ENCODE data around the gene GPC4.
"Not testable (repeated sequence)": the region's sequence is repeated elsewhere in the genome, so short reads cannot be mapped to it uniquely, and the experiment has no call there.

Gene GPC4

DNA sequence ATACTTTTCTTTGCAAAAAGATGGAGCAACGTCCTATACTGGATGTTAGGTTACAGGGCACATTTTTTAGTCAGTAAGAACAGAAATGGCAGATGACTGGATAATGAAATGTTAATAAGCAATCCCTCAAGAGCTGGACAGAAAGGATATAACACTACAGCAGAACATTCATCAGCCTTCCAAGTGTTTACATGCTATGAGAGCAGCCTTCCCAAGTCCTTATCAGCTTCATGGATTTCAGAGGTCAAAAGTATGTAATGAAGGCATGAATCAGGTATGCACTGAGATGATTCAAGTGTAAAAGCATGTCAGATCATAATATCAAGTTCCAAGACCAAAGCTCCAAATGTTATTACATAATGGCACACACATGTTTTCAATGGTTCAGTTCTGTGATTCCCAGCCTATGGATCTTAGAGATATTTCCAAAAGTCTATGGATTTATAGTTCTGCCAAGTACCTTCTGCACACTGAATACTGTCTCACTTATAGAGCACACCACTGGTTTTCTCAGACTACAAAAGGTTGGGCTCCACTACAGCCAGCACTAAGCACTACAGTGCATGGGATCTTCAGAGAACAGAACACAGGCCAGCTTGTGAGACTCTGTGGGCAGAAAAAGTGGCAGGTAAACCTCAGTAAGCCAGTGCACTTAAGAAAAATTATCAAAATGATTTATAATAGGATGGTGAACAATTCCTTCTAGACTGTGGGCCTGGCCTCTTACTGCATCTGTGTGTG, 49.2 kb downstream of the GPC4 start:
- no peak for DNase-seq (ENCODE audit: low read depth in 2 of 2)

DNA sequence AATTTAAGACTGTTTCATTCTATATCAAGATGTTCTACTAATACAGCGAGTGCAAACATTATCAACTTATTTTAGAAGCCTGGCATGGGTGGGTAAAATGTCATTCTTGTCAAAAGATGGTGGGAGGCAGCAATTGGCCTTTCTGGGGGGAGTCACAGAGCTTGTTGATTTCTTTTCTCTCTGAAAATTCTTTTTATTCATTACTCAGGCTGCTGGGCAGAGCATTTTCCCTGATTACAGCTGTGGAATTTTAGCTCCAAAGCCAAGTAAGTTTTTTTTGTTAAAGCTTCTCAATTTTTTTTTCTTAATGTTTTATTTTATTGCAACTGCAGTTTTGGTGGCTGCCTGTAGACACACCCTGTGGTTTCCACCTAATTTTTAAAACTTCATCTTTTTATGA, 50.4 kb downstream of the GPC4 start:
- no peak for DNase-seq (ENCODE audit: low read depth in 2 of 2)

DNA sequence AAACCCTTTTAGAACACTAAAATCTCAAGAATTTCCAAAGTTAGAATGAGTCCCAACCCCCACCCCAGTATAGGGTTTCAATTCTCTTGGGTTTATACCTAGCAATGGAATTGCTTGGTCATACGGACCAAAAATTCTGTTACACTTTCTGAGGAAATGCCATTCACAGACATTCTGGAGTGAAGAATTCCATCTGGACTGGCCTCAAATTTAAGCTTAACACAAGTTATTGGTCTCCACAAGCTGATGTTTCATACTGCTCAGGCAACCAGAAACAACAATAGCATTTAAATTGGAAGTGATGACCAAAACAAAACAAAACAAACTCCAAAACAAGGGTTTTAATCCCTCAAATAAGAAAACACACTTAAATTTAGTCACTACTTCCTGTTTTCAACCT, 51.1 kb downstream of the GPC4 start:
- DNase-seq (ENCODE audit: low read depth in 2 of 2) = no peak

DNA sequence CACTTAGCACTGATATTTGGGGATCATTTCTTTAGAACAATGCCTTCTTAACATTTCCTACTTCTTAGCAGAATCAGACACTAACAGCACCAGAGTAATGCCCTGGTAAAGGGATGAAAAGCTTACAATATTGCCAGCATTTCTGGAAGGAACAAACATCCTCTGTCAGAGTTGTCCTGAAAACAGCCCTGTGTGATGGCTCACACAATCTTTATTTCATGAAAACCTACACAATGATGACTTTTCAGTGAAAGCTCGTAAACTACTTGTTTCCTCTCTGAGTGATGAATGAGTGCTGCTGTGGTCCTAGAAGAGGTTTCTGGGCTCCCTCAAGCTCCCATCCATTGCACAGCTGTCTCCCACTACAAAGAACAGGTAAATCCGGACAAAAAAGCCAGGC, 52.8 kb downstream of the GPC4 start:
- no peak for DNase-seq (ENCODE audit: low read depth in 2 of 2)

DNA sequence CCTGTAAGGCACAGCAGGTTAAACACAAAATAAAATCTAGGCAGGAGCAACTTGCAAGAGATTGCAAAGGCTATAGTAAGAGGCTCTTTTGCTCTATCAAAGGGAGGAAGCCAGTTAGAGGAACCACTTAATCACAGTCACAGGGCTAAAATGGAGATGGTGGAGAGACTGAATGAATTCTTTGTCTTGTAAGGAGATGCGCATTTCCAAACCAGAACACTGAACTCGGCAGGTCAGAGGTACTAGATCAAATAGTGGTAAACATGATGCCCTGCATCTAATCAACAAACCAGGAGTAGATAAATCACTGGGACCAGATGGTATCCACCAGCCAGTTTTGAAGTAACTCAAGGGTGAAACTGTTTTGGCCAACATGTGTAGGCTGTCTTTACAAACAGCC, 55.8 kb downstream of the GPC4 start:
- DNase-seq (ENCODE audit: low read depth in 2 of 2) = no peak

DNA sequence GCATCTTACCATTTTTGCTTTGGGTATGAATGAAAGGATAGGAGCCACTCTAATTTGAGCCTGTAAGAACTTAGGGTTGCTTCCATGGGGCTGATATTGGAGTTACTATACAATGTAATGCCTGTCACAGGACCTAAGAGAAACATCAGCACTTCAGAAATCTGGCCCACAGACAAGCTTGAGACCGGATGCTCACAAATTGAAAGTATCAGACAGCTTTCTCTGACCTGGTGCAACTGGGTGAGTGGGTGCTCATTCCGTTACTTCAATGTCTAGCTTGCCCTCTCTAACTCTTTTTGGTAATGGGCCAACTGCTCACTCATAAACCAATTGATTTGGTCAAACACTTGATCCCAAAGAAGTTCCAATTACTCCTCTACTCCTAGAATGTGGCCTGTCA, 62.1 kb downstream of the GPC4 start:
- DNase-seq (ENCODE audit: low read depth in 2 of 2) = no peak

DNA sequence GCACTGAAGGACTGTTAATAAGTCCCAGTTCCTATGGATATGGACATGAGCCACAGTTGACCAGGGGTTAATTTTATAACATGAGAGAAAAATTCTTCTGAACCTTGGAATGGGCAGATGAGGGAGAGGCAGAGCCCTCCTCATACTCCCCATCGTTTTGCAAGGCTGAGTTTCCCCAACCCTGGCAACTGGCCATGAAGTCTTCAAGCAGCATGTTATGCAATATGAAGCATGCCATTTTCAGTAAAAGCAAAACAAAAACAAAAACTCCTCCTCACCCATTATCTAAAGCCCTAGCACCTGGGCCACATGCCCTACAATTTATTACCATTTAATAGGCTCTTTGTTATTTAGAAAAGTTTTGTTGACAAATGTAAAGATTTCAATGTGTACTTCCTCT, 64.5 kb downstream of the GPC4 start:
- DNase-seq (ENCODE audit: low read depth in 2 of 2) = no peak

DNA sequence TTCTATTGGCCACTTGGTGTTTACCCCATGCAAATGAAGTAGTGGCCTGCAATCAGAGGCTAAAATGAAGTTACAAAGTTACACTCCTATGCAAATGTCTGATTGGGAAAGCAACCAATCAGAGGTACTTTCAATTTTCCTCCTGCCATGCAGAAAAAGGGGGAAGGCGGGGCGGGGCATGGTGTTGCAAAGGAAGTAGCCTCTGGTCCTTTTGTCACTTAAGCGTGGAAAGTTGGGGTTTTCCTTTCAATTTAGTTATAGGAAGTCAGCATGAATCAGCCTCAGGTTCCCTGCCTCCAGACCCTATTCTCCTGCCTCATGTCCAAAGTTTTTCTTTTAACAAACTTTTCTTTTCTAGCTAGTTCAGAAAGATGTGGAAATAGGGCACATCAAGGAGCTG, 69.3 kb downstream of the GPC4 start:
- no peak for DNase-seq (ENCODE audit: low read depth in 2 of 2)

DNA sequence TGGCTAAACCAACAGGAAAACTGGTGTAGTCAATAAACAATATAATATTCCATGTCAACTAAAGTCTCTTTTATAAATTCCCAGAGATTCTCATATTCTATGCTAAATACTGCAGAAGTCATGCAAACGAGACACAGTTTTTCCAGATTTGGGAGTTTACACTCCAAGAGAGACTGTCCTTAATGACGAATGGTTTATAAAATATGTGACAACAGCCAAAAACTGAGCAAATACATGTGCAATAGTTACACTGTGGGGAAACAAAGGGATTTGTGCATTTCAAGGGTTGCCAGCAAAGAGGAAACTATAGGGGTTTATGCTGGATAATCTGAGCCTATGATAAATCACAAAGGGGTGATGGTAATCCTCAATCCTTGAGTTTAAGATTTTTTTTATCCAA, 75.7 kb downstream of the GPC4 start:
- DNase-seq (ENCODE audit: low read depth in 2 of 2) = no peak

DNA sequence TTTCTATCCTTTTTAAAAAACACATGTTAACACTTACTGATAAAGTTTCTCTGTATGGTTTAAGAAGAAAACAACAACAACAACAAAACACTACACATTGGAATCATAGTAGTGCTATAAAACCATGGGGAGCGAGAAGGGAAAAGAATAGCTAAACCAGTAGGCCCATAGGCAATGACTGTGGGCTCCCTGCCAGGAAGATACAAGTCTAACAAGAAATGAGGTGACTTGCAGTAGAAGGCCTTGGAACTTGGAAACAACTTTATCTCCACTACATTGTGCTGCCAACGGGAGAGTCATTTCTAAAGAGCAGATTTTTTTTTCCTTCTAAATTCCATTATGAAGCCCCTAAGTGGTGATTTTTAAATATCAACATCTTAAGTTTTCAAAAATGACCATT, 78.0 kb downstream of the GPC4 start:
- no peak for DNase-seq (ENCODE audit: low read depth in 2 of 2)

DNA sequence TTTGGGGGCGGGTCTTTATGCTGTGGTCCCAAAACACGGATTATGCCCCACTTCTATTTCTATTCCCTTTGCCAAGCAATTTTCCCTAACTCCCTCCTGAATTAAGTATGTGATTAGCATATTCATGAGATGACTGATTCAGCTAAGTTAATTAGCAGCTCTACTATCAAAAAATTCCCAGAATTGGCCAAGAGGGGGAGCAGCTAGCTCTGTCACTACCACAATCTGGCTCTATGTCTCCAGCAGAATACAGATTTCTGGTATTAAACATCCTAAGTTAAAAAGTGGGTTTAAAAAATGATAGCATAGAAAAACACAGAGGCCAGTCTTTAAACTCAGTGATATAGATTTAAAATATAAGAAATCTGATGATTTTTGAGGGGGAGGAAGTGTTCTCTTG, 80.3 kb downstream of the GPC4 start:
- DNase-seq (ENCODE audit: low read depth in 2 of 2) = no peak

DNA sequence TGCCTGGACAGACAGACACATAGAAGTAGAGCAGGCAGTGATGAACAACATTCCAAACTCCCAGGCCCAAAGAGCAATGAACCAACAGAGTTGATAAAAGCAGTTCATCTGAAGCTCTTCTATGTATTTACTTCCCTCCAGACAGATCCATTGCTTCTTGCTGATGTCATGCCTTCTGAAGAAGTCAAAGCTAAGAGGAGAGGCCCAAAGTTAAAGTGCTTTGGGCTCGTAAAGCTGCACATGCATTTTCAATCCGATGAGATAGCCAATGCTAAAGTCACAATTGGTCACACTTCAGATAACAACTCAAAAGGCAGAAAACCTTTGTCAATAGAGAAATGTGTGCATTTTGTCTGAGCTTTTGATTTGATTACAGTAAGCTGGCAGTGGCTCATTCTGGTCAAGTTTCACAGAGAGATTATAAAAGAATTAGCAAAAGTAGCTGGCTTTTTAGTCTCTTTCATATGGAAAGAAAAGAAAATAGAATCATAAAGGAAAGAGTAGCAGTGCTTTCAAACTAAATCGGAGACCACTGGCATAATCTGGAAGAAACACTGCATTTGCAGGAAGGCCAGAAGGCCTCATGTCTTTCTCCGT, 82.0 kb downstream of the GPC4 start:
- no peak for DNase-seq (ENCODE audit: low read depth in 2 of 2)

DNA sequence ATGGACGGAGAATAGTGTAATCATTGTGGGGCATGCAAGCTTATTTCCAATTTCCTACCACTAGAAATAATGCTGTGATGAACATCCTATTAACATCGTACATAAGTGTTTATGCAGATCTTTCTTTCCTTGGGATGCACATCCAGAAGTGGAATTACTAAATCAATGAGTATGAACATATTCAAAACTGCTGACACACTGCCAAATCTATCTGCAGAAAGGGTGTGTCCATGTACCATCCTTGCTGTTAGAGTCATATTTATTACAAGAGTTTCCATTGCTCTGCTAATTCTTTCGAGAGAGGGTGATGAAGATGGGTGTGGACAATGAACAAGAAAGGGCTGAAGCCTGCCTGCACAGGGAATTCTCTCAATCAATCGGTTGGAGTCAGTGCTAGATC, 82.6 kb downstream of the GPC4 start:
- no peak for DNase-seq (ENCODE audit: low read depth in 2 of 2)

DNA sequence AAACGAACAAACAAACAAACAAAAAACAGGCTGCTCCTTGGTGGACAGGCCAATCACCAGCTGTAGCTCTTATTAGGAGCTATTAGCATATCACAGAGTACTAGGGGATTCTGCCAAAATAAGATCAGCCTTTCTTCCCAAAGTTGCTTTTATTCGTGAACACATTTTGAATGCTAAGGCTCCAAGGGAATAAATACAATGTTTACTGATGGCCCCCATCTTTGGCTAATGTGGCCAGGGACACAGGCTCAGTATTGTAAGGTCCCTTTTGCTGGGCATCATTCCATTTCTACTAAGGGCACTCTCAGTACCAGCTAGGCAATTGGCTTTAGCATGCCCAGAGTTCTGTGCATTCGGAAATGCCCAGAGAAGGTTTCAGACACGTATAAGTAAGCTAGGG, 84.3 kb downstream of the GPC4 start:
- no peak for DNase-seq (ENCODE audit: low read depth in 2 of 2)

DNA sequence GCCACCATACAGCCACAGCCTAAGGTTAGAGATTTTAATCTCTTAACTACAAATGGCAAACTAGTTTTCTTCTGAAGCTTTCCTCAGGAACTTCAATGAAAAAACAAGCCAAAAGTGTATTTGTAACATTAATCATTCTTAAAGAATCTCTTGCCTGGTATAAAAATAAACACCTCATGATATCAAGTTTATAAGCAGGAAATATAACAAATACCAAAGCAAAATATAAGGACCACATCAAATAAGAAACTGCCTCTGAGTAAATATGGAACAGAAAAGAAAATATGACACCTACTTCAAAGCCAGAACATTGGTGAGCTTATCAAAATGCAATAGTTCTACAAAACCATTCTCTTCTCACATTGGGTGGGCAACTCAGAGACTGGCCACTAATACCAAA, 89.9 kb downstream of the GPC4 start:
- no peak for DNase-seq (ENCODE audit: low read depth in 2 of 2)

DNA sequence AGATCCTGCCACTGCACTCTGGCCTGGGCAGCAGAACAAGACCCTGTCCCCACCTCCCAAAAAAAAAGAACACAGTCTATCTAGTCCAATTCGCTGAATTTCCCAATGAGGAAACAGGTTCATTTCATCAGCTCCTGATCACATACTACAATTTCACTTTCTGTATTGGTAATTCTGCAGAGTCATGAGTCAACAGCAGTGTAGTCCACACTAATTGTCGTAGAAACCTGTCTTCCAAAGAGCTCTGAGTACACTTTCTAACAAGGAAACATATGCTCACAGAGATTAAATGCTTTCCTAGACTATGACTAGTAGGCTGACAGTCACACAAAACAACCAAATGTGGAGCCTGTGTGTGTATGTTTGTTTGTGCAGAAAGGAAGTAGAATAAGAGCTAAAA, 91.9 kb downstream of the GPC4 start:
- DNase-seq (ENCODE audit: low read depth in 2 of 2) = no peak

DNA sequence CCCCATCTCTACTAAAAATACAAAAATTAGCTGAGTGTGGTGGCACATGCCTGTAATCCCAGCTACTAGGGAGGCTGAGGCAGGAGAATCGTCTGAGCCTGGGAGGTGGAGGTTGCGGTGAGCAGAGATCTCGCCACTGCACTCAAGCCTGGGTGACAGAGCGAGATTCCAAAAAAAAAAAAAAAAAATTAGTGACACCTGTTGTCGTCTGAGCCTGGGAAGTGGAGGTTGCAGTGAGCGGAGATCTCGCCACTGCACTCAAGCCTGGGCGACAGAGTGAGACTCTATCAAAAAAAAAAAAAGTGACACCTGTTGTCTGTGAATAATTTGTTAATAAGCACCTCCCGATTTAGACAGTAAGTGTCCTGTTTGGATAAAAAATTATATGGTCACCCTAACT, 93.0 kb downstream of the GPC4 start:
- not testable (repeated sequence) for DNase-seq (ENCODE audit: low read depth in 2 of 2)

DNA sequence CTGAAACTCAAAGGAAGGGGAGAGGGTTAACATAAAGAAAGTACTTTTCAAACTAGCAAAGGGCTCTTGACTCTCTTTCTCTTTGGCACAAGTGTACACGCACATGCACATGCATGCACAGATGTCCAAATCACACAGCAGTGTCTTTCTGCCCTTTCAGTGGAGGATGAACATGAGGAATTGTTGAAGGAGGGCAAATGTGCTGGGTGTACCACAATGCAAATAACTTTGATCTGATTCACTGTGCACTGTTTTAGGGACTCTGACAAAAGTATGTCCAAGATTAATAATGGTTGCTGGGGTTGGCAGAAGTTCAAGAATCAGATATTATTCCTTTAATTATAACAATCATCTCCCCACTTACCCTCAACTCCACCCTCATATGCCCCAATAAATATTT, 93.8 kb downstream of the GPC4 start:
- DNase-seq (ENCODE audit: low read depth in 2 of 2) = no peak

DNA sequence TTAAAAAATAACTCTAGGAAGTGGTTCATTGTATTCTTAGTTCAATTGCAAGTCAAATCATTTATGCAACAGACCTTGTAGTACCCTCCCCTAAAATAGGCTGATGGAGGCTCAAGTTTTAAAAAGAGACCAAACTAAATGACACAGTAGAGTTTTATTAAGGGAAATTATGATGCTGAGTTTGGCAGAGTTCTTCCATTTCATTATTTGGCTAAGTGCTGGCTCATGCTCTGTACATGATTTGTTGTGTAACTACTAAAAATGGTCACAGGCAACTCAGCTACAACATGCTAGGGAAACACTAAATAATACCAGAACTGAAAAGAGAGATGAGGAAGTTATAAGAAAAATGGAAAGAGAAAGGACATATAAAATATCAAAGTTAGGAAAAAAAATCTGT, 101.0 kb downstream of the GPC4 start:
- no peak for DNase-seq (ENCODE audit: low read depth in 2 of 2)

DNA sequence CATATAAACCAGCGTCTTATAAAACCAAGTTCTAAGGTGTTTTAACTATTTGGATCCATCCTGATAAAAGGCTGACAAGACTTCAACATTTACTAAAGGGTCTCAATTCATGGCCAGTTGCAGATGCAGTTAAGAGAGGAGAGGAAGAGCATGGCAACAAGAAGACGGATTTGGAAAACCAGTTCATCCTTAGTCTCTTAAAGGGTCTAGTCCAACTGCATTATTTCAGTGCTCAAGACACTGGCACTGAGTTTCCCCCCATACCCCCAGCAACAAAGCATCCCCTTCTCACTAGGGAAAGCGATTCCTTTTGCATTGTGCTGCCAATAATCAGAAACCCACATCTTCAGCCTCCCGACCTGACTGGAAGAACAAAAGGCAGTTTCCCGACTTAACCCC, 106.8 kb downstream of the GPC4 start:
- no peak for DNase-seq (ENCODE audit: low read depth in 2 of 2)

DNA sequence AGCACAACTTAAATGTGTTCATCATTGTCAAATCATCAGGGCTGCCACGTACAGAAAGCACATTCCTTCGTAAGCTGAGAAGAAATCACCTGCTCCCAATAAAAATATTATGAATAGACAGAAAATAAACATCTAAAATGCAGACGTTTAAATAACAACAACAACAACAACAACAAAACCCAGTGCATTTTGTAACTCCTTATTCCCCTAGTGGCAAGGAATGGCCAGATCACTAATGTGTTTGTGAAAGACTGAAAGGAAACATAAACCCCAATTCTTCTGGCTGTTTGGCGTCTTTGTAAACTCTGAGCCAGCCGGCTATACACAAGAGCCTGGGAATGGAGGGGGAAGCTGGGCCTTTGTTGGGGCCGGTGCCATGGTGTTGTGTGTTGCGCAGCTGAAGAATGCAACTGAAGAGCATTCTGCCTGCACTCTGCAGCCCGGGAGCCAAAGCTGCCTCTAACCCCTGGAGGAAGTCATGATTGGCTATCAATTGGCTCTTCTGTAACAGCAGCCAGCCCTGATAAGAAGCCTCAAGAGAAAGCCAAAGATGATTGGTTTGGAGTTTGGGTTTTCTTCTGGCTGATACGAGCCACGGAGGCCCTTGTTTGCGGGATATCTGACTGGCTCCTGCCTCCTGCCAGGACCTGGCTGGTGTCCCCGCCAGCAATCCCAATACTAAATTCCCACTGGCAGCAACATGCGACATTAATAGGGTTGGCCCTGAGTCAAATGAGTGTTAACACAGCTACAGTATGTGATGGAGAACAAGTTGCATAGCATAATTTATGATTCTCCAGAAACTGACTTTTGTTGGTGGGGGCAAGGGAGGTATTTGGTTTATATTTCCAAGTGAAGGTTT, 107.4 kb downstream of the GPC4 start:
- no peak for DNase-seq (ENCODE audit: low read depth in 2 of 2)

DNA sequence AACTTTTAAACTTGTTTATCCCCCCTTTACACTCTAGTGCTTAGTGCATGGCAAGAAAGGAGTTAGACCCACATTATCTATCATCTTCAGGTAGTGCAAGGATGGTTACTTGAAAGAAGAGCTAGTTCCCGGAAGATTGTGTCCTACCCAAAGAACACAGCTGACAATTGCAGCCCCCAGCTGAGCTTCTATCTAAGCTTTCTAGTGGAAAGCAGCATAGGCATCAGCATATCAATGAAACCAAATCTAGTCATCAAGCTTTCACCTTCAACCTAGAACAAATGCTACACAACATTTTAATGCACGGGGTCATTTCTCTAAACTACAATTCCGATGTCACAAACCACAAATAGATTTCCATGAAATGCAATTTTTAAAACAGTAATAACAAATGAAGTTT, 108.2 kb downstream of the GPC4 start:
- no peak for DNase-seq (ENCODE audit: low read depth in 2 of 2)

DNA sequence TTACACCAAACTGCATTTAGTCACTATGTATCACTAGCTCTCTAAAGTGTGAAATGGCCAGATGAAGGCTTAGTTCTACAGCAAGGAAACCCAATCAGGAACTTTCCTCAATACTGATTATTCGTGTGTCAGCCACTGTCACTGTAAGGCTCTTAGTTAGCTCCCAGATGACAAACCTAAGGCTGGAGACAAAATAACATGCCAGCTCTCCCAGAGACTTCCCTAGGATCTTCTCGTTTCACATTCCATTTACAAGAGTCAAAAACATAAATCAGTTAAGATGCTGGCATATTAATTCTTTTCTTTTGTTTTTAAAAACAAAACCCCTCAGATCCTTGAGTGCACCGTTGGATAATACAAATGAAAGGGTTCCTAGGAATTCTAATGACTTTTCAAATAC, 109.0 kb downstream of the GPC4 start:
- DNase-seq (ENCODE audit: low read depth in 2 of 2) = no peak
